SKM-1 treated with dmso at 0.1 percent for 144 hours (cell line): ENCODE results near the gene MIA3.
"Not testable (repeated sequence)": the region's sequence is repeated elsewhere in the genome, so short reads cannot be mapped to it uniquely, and the experiment has no call there.

Experiments used
- DNase-seq: peaks from one replicate; lab custom pipeline; 2025; ENCODE audit not compliant: unreplicated experiment; lab: John Stamatoyannopoulos, UW

The MIA3 gene

DNA sequence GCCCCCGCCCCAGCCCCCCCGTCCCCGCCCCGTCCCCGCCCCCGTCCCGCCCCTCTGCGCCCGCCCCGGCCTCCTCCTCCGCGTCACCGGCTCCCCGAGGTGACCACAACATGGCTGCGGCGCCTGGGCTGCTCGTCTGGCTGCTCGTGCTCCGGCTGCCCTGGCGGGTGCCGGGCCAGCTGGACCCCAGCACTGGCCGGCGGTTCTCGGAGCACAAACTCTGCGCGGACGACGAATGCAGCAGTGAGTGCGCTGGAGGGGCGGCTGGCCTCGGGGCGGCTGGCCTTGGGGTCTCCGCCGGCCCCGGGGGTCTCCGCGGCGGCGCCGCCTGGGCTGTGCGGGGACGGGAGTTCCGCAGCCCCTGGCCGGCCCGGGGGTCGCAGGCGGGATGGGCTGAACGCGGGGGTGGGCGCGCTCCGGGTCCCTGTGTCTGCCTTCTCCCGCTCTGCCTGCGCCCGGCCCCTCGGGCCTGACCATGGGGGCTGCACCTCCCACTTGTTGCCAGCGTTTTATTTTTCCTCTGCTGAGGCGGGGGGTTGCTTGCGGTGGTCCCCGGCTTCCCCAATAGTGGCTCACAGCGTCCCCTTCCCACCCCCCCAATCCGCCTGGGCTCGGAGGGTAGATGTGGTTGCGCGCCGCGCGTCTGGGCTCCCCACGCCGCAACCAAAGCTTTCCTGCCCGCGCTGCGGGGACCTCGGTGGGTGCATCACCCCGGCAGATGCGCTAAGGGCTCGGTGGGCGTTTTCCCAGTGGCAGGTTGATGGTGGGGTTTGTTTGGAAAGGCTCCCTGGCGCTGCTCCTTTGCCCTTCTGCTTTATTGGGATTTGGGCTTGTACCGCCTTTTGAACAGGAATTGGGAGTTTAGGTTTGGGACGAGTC, at the start of gene MIA3:
MIA3 (plus strand) TSS at position 97 of the 879 bp plus-strand sequence; CDS start at position 111, 14 bp downstream.
- DNase-seq, result peak; percentile 75

DNA sequence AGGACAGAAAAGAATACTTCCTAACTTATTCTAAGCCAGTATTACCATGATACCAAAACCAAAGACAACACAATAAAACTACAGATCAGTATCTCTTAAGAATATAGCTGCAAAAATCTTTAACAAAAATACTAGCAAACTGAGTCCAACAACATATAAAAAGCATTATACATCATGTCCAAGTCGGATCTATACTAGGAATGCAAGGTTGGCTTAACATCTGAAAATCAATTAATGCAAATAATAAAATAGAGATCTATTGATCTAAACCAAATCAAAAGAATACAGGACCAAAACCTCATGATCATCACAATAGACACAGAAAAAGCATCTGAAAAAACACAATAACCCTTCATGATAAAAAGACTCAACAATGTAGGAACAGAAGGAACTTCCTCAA, 47.1 kb upstream of the MIA3 start:
- no peak for DNase-seq

- no peak for DNase-seq
These were observed 38.6 kb upstream of the MIA3 start for GRCh38 chr1:222579316-222579715.

GRCh38 chr1:222582099-222582774, 35.7 kb upstream of the MIA3 start:
- DNase-seq, result no peak

DNA sequence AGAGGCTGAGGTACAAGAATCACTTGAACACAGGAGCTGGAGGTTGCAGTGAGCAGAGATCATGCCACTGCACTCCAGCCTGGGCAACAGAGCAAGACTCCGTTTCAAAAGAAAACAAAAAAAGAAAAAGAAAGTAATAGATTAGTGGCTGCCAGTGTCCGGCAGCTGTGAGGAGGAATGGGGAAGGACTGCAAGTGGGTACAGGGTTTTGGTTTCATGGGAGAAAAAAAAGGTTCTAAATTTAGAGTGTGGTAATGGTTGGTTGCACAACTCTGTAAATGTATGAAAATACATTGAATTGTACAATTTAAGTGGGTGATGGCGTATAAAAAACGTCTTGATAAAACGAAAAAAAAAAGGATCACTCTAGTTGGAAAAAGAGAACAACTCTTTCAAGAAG, 34.8 kb upstream of the MIA3 start:
- peak; percentile 82 for DNase-seq

GRCh38 chr1:222586842-222587241, 31.1 kb upstream of the MIA3 start:
- DNase-seq, result no peak

GRCh38 chr1:222588135-222588534, 29.8 kb upstream of the MIA3 start:
- DNase-seq, result no peak

DNA sequence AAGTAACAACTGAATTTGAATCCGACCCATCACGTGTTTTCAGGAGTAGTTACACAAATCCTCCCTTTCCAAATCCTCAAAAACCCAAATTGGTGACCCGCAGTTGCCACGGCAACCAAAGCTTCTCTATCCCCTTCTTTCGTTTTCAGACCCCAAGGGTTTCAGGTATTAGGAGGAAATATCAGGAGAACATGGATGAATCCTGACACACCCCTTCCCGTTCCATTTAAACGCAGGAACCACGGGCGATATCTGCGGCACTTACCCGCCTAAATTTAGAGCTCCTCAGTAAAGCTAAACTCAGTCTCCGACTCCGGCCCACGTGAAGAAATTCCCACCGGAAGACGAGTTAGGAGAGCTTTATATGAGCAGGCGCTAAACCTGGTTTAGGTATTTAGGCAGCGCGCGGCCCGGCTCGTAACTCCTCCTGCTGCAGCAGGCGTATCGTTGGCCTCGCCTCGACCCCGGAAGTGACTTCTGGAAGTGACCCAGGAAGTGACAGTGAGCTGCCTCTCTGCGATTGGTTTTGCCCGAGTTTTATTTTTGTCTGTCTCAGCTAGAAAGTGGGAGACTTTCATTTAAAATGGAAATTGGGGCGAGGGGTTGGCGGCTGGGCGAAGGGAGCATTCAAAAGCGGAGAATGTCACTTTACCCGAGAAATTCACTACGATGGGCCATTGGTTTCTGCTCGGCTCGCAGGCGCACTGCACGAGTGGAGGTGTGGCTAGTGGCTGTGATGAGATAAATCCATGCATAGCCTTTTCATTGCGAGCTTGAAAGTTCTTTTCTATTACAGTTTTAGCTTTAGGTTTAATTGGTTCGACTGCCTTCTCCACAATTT, 28.2 kb upstream of the MIA3 start, which contains the start of gene TAF1A:
TAF1A (minus strand) TSS at position 472 of the 841 bp plus-strand sequence.
- peak; percentile 85 for DNase-seq

- no peak for DNase-seq
These were observed 25.7 kb upstream of the MIA3 start for GRCh38 chr1:222592171-222592570.

DNA sequence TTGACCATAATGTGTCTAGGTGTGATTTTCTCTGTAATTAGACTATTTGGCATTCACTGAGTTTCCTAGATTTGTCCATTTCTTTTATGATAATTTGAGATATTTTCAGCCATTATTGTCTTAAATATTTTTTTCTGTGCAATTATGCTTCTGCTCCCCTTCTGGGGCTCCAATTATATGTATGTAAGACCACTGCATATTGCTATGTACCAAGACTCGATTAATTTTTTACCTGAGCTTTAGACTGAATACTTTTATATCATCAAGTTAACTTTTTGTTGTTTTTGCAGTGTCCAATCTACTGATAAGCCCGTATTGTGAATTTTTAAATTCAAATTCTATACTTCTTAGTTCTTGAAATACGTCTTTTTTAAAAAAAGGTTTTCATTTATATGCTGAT, 23.1 kb upstream of the MIA3 start:
- DNase-seq, result no peak

DNA sequence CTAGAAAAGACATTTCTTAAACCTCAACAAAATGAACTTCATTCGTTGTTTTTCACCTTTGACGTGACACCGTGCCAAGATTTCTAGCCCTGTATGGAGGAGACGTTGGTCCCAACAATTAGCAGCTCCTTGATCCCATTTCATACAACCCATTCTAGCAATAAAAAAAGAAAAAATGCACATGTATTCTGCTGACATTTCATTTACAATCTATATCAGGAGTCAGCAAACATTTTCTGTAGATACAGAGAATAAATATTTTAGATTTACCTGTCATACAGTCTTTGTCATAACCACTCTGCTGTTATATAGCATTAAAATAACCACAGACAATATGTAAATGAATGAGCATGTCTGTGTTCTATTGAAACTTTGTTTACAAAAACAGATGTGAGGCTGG, 21.2 kb upstream of the MIA3 start:
- no peak for DNase-seq

GRCh38 chr1:222600281-222600680, 17.6 kb upstream of the MIA3 start:
- no peak for DNase-seq

- no peak for DNase-seq
These were observed 16.6 kb upstream of the MIA3 start for GRCh38 chr1:222601257-222601656.

DNA sequence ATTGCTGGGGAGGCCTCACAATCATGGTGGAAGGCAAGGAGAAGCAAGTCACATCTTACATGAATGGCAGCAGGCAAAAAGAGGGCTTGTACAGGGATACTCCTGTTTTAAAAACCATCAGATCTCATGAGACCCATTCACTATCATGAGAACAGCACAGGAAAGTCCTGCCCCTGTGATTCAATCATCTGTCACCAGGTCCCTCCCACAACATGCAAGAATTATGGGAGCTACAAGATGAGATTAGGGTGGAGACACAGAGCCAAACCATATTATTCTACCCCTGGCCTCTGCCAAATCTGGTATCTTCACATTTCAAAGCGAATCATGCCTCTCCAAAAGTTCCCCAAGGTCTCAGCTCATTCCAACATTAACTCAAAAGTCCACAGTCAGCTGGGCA, 11.1 kb upstream of the MIA3 start:
- no peak for DNase-seq

- DNase-seq, result not testable (repeated sequence)
These were observed 8.8 kb upstream of the MIA3 start for GRCh38 chr1:222609111-222609510.

GRCh38 chr1:222610728-222611127, 7.2 kb upstream of the MIA3 start:
- DNase-seq, result no peak

DNA sequence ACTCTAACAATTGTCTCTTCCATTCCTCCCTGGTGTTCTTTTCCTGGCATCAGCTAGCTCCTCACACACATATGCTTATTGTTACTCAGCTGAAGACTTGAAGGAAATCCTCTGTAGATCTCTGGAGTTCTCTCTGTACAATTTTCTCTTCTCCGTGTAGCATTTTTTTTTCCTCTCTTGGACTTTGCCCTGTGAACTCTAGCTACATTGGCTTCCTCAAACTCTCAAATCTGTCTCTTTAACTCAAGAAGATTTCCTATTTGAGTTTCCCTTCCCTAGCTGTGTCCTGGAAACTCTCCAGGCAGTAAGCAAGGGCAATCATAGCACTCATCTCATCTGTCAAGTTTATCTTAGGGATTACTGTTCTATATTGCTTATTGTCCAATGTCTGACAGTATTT, 4.3 kb upstream of the MIA3 start:
- DNase-seq, result no peak

DNA sequence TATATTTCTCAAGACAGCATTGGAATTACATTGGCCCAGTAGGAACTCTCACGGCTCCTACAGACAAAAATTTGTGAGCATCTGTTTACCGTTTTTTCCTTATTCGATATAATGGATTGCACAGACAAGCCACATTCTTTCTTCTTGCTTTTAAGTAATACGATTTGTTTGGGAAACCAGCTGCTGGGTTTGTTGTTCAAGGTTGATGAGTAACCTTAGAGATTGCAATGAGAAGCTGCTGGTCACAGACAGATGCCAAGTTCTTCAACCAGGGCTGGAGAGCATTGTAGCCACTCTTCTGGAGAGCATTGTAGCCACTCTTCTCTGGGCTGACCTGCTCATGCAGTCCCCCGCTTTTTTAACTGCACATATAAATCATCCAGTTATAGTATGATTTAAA, 1.4 kb upstream of the MIA3 start:
- DNase-seq, result no peak

GRCh38 chr1:222617367-222617951, 438 bp upstream of the MIA3 start:
- peak; percentile 80 for DNase-seq

- no peak for DNase-seq
These were observed 1.1 kb downstream of the MIA3 start for GRCh38 chr1:222618880-222619596.
